Brain microvascular endothelial cell (primary cell): ENCODE results near the gene PGLYRP4.

Experiments
- DNase-seq: peaks from one replicate; pipeline ENCODE4 v3.0.0-alpha.2; 2020
- H3K27ac ChIP-seq: fragments of 250-450 bp; sonication (Bioruptor Pico); 2 replicates; pipeline ENCODE4 v1.5.1; 2020; ENCODE audit warnings: mild to moderate bottlenecking, moderate library complexity
- H3K27me3 ChIP-seq: fragments of 250-450 bp; sonication (Bioruptor Pico); replicated peaks from 2 replicates; pipeline ENCODE4 v1.5.1; 2020; ENCODE audit warnings: mild to moderate bottlenecking
- H3K36me3 ChIP-seq: fragments of 250-450 bp; sonication (Bioruptor Pico); replicated peaks from 2 replicates; pipeline ENCODE4 v1.5.1; 2020; ENCODE audit warnings: mild to moderate bottlenecking
- H3K4me3 ChIP-seq: 2 replicates; pipeline ENCODE4 v1.5.1; 2011; ENCODE audit warnings: low read depth, mild to moderate bottlenecking, control low read depth, low read length, moderate library complexity
- CTCF ChIP-seq: IDR thresholded peaks from 2 replicates; pipeline ENCODE4 v1.5.1; 2011; ENCODE audit warnings: low read depth, mild to moderate bottlenecking, moderate library complexity, low read length, control low read depth, inconsistent platforms; ENCODE audit errors: missing control alignments
- in situ Hi-C: cut with HindIII; loops from 2 replicates; pipeline ENCODE4 v1.10.0; 2017; ENCODE audit warnings: low sequenced_read_pairs, low pct_ligation_motif_present

The PGLYRP4 gene

GRCh38 chr1:153372571-153372970, 23.9 kb upstream of the PGLYRP4 start:
- no peak for TF ChIP-seq CTCF
- Histone ChIP-seq H3K36me3 (no peaks in the 10 kb centered on the region), H3K4me3 (no peak overlapping the region), H3K27ac (no peak overlapping the region), H3K27me3 (no peaks in the 10 kb centered on the region)
- DNase-seq = no peak
- in situ Hi-C loops = loop anchor here (25.0 kb wide), 1 partner anchor 115 kb away; no protein-coding TSS in a partner anchor

GRCh38 chr1:153371231-153371630, 22.6 kb upstream of the PGLYRP4 start:
- Histone ChIP-seq H3K27ac (no peak overlapping the region), H3K27me3 (no peaks in the 10 kb centered on the region), H3K4me3 (no peak overlapping the region), H3K36me3 (no peaks in the 10 kb centered on the region)
- no peak for DNase-seq
- in situ Hi-C loops = loop anchor here (25.0 kb wide), 1 partner anchor 116 kb away; no protein-coding TSS in a partner anchor
- no peak for TF ChIP-seq CTCF

- DNase-seq = no peak
Measured at GRCh38 chr1:153370146-153370545, 21.5 kb upstream of the PGLYRP4 start.

GRCh38 chr1:153368495-153368894, 19.9 kb upstream of the PGLYRP4 start:
- no peak for DNase-seq
- Histone ChIP-seq H3K4me3 (no peak overlapping the region), H3K27ac (no peak overlapping the region), H3K27me3 (no peaks in the 10 kb centered on the region), H3K36me3 (no peaks in the 10 kb centered on the region)
- in situ Hi-C loops = loop anchor here (25.0 kb wide), 1 partner anchor 119 kb away; no protein-coding TSS in a partner anchor
- no peak for TF ChIP-seq CTCF

More at GRCh38 chr1:153370146-153370545, 21.5 kb upstream of the PGLYRP4 start:
- TF ChIP-seq CTCF = no peak
- Histone ChIP-seq H3K27me3 (no peaks in the 10 kb centered on the region), H3K27ac (no peak overlapping the region), H3K36me3 (no peaks in the 10 kb centered on the region), H3K4me3 (no peak overlapping the region)
- in situ Hi-C loops = loop anchor here (25.0 kb wide), 1 partner anchor 117 kb away; no protein-coding TSS in a partner anchor

GRCh38 chr1:153367090-153367489, 18.4 kb upstream of the PGLYRP4 start:
- no peaks in the 10 kb centered on the region for H3K36me3 ChIP-seq
- no peak overlapping the region for H3K4me3 ChIP-seq
- no peak overlapping the region for H3K27ac ChIP-seq
- no peak for DNase-seq
- no peaks in the 10 kb centered on the region for H3K27me3 ChIP-seq
- in situ Hi-C loops = loop anchor here (25.0 kb wide), 1 partner anchor 120 kb away; no protein-coding TSS in a partner anchor
- TF ChIP-seq CTCF = no peak

- TF ChIP-seq CTCF = no peak
- no peak for DNase-seq
- in situ Hi-C loops = loop anchor here (25.0 kb wide), 1 partner anchor 121 kb away; no protein-coding TSS in a partner anchor
Measured at GRCh38 chr1:153366261-153366660, 17.6 kb upstream of the PGLYRP4 start.

More at GRCh38 chr1:153366261-153366660, 17.6 kb upstream of the PGLYRP4 start:
- no peaks in the 10 kb centered on the region for H3K27me3 ChIP-seq
- no peak overlapping the region for H3K27ac ChIP-seq
- H3K36me3 ChIP-seq = no peaks in the 10 kb centered on the region
- no peak overlapping the region for H3K4me3 ChIP-seq
